Measurements from ENCODE around the gene NF1.

- TF ChIP-seq ELK1 (IDR thresholded peaks at IDR 0.05; ENCODE audit: low read depth, low read length): no peak
- TF ChIP-seq TP53 (CRISPR knock-in tag; IDR thresholded peaks at IDR 0.05): no peak
- TF ChIP-seq POLR2A (IDR thresholded peaks at IDR 0.05; ENCODE audit: low read length): no peak
- no peak for TF ChIP-seq EP300 (IDR thresholded peaks at IDR 0.05)
- no peak for TF ChIP-seq HMGXB4 (CRISPR knock-in tag; IDR thresholded peaks at IDR 0.05; ENCODE audit: borderline replicate concordance)
- TF ChIP-seq, protein P1, sequence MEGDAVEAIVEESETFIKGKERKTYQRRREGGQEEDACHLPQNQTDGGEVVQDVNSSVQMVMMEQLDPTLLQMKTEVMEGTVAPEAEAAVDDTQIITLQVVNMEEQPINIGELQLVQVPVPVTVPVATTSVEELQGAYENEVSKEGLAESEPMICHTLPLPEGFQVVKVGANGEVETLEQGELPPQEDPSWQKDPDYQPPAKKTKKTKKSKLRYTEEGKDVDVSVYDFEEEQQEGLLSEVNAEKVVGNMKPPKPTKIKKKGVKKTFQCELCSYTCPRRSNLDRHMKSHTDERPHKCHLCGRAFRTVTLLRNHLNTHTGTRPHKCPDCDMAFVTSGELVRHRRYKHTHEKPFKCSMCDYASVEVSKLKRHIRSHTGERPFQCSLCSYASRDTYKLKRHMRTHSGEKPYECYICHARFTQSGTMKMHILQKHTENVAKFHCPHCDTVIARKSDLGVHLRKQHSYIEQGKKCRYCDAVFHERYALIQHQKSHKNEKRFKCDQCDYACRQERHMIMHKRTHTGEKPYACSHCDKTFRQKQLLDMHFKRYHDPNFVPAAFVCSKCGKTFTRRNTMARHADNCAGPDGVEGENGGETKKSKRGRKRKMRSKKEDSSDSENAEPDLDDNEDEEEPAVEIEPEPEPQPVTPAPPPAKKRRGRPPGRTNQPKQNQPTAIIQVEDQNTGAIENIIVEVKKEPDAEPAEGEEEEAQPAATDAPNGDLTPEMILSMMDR (IDR thresholded peaks at IDR 0.05): no peak
- no peak for TF ChIP-seq SMC3 (IDR thresholded peaks at IDR 0.05)
- TF ChIP-seq RAD21 (conservative IDR thresholded peaks at IDR 0.05 in 1 of 2, IDR thresholded peaks at IDR 0.05 in 1 of 2): peak in 1 of 2 experiments; percentile 21; a peak in 1 of 5 replicates
- TF ChIP-seq JUN (IDR thresholded peaks at IDR 0.05): no peak
- TF ChIP-seq PHF8 (IDR thresholded peaks at IDR 0.05; ENCODE audit: borderline replicate concordance, low read depth): no peak
- TF ChIP-seq, protein P2, sequence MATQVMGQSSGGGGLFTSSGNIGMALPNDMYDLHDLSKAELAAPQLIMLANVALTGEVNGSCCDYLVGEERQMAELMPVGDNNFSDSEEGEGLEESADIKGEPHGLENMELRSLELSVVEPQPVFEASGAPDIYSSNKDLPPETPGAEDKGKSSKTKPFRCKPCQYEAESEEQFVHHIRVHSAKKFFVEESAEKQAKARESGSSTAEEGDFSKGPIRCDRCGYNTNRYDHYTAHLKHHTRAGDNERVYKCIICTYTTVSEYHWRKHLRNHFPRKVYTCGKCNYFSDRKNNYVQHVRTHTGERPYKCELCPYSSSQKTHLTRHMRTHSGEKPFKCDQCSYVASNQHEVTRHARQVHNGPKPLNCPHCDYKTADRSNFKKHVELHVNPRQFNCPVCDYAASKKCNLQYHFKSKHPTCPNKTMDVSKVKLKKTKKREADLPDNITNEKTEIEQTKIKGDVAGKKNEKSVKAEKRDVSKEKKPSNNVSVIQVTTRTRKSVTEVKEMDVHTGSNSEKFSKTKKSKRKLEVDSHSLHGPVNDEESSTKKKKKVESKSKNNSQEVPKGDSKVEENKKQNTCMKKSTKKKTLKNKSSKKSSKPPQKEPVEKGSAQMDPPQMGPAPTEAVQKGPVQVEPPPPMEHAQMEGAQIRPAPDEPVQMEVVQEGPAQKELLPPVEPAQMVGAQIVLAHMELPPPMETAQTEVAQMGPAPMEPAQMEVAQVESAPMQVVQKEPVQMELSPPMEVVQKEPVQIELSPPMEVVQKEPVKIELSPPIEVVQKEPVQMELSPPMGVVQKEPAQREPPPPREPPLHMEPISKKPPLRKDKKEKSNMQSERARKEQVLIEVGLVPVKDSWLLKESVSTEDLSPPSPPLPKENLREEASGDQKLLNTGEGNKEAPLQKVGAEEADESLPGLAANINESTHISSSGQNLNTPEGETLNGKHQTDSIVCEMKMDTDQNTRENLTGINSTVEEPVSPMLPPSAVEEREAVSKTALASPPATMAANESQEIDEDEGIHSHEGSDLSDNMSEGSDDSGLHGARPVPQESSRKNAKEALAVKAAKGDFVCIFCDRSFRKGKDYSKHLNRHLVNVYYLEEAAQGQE (IDR thresholded peaks at IDR 0.05): no peak
These were observed 2.2 kb upstream of the NF1 start for GRCh38 chr17:31092475-31093064.
